EL (cell line): ENCODE results near the gene TMC4.
"Not testable (repeated sequence)": the region's sequence is repeated elsewhere in the genome, so short reads cannot be mapped to it uniquely, and the experiment has no call there.

Source experiments
- DNase-seq: peaks from one replicate; pipeline ENCODE4 v3.0.0-alpha.2; 2016

TMC4 gene, protein sequence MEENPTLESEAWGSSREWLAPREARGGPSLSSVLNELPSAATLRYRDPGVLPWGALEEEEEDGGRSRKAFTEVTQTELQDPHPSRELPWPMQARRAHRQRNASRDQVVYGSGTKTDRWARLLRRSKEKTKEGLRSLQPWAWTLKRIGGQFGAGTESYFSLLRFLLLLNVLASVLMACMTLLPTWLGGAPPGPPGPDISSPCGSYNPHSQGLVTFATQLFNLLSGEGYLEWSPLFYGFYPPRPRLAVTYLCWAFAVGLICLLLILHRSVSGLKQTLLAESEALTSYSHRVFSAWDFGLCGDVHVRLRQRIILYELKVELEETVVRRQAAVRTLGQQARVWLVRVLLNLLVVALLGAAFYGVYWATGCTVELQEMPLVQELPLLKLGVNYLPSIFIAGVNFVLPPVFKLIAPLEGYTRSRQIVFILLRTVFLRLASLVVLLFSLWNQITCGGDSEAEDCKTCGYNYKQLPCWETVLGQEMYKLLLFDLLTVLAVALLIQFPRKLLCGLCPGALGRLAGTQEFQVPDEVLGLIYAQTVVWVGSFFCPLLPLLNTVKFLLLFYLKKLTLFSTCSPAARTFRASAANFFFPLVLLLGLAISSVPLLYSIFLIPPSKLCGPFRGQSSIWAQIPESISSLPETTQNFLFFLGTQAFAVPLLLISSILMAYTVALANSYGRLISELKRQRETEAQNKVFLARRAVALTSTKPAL

DNA sequence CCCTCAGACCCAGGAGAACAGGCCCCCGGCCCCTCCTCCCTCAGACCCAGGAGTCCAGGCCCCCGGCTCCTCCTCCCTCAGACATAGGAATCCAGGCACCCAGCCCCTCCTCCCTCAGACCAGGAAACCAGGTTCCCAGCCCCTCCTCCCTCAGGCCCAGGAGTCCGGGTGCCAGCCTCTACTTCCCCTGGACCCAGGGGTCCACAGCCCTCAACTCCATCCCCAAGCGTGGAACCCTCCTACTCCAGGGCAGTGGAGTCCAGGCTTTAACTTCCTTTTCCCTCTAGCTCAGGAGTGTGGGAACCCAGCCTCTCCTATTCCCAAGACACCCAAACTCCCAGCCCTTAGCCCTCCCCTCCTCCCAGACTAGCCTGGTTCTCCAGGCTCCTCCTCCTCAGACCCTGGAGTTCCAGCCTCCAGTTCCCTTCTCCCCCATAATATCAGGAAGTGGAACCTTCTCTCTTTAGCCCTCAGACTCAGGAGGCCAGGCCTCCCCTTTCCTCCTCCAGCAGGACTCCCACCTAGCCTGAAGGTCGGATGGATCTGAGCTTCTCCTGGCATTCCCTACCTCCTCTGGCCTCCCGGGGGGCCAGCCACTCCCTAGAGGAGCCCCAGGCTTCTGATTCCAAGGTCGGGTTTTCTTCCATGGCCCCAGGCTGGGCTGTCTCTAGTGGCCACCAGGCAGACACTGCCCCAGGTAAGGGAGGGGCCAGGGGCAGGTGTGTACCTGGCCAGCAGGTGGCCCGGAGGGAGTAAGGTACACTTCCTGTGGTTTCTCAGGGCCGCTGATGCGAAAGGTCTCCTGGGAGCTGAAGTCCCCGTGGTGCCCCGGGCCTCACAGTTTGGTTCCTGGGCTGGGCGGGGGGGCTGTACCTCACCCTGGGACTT lies at the start of gene TMC4:
TSS of gene TMC4 (minus strand) at position 690 of the 888 bp plus-strand sequence. CDS start at position 647, 43 bp downstream.
- peak; percentile 53 for DNase-seq

DNA sequence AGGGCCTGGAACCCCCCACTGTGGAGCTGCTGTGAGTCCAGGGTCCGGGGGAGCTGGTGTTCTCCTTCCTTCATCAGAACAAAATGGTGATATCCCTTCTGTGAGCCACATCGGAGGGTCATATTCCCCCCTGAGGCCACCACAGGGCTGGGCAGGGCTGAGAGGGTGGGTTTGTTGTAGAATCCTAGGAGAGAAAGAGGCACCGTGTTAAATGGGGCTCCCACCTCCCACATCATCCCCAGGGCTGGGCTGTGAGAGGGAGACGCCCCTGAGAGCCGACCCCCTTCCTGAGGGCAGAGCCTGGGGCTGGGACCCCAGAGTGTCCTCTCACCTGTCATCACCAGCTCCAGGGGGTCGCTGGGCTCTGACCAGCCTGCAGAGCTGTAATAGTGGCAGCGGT lies 49.0 kb upstream of the TMC4 start:
- not testable (repeated sequence) for DNase-seq

DNA sequence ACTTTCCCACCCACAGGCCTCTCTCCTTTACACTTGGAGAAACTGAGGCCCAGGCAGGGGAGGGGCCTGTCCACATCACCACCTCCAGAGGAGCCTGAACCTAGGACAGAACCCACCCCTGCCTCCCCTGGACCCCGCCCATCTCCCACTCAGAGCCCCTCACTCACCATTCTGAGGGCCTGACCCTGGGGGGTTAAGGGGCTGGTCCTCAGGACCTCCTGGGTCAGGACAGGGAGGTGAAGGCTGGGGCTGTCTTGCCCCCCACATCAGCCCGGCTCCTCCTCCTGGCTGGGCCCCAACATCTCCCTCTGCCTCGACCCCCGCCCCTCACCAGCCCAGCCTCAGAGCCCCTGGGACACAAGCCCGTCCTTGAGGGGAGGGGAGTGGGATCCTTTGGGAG lies 46.7 kb upstream of the TMC4 start:
- DNase-seq = not testable (repeated sequence)

DNA sequence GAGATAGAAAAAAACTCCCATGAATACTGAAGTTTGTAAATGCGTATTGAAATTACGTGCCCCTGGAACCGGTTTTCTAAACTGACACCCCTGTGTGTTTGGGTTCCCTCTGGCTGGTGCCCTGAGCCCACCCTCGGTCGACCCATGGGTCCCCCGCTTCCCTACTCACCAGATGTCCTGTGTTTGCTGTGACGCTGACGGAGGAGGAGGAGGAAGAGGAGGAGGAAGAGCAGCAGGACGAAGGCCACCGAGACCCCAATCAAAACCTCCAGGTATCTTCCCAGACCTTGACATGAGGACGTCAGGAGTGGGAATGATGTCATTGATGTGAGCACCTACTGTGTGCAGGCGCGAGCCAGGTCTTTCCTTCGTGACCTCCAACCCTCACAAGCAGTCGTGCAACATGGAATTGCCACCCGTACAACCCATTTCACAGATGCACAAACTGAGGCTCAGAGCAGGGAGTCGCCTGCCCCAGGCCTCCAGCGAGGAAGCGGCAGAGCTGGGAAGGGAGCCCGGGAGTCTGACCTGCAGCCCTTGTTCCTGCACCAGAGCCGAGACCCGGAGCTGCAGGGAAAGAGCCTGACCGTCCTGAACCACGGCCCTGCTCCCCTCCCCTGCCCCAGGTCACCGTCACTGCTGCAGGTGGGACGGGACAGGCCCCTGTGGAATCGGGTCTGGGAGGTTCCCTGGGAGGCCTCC lies 46.2 kb upstream of the TMC4 start:
- DNase-seq = no peak

DNA sequence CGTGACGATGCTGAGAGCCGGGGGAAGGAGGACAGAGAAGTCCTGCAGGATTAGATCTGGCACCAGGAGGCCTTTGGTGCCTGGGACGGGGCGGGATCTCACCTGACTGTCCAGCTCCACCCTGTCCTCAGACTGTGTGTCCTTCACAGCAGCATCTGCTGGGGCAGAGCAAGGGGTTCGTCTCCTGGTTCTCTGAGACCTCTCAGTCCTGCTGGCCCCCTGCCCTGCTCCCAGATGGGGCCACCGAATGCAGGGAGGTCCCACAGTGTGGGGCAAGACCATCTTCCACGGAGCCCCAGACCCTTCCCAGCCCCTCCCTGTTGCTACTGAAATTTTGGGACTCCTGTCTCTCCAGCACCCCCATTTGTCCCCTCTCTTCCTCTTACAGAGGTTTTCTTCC lies 45.3 kb upstream of the TMC4 start:
- DNase-seq = no peak

DNA sequence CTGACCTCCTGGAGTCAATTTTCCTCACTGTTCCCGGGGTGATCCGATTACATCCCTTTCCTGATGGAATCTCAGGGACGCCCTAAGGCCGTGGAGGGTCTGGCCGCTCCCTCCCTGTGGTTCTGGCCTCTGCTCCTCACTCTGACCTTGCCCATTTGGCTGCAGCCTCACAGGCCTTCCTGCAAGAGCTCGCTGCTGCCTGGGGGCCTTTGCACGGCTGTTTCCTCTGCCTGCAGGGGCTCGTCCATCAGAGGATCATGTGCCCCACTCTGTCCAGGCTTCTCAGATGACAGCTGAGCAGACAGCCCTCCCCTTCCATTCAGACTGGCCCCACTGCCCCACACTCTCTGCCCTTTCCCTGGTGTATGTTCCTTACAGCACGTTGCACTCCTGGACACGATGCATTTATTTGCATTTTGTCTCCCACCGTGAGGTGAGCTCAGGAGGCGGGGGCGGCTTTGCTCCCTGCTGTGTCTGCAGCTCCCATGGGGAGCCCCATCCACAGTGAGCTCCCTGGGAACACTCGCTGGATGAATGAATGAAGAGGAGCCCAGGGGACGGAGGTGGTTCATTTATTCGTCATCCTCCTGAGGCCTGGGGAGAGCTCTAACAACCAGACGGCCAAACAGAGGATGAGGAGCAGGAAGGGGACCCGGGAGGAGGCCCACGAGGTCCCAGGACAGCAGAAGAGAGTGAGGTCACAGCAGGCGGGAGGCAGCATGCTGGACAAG lies 44.7 kb upstream of the TMC4 start:
- DNase-seq = not testable (repeated sequence)

DNA sequence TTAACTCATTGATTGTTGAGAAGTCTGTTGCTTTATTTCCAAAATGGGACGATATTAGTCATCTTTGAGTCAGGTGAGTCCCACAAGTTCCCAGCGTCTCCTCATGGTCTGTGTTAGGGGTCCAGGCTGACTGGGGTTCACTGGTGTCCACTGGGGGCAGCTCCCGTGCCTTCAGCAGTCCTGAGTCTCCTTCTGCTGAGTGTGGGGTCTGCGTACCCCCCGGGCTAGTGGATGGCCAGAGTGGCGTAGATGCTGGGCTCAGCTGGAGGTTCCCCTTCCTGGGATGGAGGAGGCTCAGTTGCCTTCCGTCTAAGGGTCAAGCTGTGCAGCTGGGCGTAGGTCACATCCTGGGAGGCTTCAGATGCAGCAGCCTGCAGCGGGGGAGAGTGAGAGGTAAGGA lies 43.9 kb upstream of the TMC4 start:
- no peak for DNase-seq

DNA sequence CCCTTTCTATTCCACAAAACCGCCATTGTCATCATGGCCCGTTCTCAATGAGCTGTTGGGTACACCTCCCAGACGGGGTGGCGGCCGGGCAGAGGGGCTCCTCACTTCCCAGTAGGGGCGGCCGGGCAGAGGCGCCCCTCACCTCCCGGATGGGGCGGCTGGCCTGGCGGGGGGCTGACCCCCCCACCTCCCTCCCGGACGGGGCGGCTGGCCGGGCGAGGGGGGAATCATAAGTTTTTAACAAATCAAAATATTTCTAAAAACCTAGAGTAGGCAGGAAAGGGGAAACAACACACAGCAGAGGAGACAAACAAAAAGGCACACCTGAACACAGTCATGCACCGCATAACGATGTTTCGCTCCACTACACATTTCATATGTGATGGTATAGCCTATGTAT lies 41.8 kb upstream of the TMC4 start:
- DNase-seq = not testable (repeated sequence)

DNA sequence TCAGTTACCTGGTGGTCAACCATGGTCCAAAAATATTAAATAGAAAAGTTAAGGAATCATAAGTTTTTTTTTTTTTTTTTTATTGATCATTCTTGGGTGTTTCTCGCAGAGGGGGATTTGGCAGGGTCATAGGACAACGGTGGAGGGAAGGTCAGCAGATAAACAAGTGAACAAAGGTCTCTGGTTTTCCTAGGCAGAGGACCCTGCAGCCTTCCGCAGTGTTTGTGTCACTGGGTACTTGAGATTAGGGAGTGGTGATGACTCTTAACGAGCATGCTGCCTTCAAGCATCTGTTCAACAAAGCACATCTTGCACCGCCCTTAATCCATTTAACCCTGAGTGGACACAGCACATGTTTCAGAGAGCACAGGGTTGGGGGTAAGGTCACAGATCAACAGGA lies 41.3 kb upstream of the TMC4 start:
- not testable (repeated sequence) for DNase-seq

DNA sequence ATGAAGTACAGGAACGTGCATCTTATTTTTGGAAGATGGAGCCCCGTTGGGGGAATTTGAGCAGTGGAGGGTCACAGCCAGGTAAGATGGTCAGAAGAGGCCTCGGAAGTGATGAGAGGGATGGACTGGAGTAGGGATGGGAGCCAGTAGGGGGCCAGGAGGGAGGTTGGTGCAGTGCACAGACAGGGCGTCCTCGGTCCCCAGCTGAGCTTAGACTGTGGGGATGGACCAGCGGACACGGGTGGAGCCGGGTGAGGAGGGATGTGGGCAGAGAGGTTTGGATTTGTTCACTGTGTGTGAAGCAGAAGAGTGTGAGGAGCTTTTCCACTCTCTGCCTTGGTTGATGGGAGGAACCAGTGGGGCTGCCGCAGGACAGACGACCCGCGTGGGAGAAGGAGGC lies 38.3 kb upstream of the TMC4 start:
- DNase-seq = no peak

DNA sequence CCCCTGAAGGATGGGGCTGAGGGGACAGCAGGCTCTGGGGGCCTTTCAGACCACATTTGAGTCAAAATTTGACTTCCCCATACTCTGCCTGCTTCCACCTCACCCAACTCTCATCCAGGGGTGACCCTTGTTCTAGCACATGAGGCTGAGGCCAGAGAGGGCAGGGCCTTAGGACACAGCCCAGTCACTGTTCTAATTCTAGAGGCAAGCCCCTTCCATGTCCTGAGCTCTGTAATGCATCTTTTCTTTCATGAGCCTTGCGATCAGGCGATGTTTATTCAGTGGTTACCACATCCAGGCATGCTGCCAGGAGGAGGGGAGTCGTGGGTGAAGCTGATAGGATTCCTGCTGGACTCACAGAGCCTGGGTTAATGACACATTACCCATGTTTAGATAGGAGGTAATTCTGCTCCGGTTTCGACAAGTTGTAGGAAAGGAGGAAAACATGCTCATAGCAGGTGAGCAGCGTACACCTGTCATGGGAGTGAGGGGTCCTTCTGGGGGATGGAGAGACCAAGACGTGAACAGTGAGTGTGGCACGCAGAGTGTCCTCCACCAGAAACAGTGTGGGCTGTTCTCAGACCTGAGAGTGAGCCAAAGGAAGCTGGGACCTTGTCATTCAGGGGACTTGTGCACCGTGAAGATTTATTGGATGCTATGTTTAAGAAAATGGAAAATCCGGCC lies 37.0 kb upstream of the TMC4 start:
- peak; percentile 98 for DNase-seq

DNA sequence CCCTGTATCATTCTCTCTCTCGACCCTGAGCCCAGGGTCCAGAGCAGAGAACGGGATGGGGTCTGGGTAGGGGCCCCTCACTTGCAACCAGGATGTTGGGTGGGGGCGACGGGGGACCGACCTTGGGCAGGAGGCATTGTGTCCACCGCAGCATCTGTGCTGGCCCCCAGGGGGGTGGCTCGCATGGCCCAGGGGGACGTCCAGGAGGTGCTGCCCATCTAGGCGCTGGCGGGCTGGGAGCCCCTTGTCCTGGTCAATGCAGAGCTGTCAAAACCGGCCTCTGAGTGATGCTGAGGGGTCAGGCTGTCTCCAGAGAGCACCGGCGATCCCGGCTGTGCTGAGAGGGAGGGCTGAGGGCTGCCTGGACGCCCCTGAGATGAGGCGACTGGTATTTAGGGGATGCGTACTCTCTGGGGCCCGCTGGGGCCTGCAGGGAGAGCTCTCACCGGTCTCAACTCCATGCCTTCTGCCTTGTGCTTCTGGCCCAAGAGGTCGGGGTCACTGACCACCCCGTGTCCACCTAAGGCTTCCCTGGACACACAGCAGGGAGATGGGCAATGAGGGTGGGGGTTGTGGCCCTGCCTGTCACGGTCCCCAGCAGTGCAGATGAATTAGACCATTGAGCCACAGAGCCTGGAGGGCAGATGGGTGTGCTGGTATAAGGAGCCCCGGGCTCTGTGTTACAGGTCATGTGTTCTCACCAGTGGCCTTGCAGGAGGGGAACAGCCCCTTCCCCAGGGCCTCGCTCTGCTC lies 36.3 kb upstream of the TMC4 start:
- peak; percentile 45 for DNase-seq

DNA sequence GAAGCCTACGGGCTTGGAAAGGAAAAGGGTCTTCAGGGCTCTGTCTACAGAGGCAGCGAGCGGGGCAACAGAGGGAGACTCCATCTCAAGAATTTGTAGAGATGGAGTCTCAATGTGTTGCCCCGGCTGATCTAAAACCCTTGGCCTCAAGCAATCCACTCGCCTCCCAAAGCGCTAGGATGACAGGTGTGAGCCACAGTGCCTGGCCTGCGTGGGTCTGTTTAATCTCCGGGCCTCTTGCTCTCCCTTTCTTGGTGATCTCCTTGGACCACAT lies 35.8 kb upstream of the TMC4 start:
- DNase-seq = peak; percentile 57

DNA sequence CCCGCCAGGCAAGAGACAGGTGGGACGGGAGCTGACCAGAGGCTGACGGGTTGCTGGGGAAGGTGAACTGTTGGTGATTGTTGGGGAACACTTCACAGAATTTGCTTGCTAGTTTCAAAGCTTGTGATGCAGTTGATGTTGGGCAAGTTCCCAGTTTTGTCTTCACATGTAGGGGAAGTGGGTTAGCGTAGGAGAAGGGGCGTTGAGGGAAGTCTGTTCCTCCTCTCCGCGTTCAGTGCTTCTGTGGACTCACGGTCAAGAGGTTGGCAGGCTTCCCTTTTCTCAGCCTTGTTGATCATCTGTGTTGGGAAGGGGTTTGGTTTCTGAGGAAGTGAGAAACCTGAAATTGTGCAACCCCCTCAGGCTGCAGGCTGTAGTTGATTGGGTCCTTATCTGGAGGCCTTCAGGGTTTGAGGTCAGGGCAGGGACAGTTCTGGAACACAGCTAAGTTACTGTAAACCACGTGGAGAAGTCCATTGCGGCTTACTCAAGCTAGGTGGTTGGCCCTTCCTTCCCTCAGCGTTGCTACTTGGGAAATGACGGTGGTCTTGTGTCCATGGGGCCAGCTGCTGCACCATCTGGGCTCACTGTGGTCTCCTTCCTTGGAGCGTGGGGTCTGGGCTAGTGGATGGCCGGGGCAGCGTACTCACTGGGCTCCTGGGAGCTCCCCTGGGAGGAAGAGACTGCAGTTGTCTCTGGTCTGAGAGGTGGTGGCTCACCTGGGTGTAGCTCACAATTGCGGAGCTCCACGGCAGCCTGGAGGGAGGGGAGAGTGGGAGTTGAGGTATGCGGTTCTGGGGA lies 35.2 kb upstream of the TMC4 start:
- DNase-seq = peak; percentile 68

DNA sequence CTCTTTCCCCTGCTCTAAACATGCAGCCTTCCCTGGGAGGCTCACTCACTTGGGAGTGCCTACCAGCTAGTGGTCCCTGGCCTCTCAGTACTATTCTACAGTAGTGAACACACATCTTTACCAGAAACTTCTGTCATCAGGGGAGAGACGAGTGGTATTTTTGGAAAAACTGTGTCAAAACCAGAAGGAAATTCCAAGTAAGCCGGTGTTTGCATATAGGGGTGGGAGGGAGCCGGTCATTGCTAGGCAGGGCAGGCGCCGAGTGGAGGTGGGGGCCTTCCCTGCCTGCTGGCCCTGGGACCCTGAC lies 34.7 kb upstream of the TMC4 start:
- no peak for DNase-seq

DNA sequence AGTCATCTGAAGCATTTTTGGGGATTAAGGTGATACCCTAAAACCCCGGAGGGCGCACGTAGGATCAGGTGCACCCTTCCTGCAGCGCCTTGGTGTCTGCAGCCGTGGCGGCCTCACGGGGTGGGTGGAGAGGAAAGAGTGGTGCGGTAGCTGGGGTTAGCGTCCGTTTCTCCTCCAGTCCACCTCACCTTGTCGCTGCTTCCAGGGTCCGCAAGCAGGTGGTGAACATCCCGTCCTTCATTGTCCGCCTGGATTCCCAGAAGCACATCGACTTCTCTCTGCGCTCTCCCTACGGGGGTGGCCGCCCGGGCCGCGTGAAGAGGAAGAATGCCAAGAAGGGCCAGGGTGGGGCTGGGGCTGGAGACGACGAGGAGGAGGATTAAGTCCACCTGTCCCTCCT lies 34.2 kb upstream of the TMC4 start:
- not testable (repeated sequence) for DNase-seq

DNA sequence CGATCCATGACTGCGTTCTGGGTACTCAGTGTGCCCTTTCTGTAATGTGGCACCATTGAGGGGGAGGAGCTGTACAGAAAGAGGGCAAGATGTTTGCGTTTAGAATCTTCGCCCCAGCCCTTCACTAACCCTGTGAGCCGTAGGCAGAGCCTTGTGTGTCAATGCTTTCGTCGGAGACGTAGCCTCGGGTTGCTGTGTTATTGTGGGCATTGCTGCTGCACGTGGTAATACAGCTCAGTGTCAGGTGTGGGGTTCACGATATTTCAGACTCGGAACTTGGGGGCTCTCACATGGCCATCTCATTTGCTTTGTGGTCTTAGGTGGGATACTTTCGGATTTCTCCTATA lies 33.8 kb upstream of the TMC4 start:
- DNase-seq = no peak

DNA sequence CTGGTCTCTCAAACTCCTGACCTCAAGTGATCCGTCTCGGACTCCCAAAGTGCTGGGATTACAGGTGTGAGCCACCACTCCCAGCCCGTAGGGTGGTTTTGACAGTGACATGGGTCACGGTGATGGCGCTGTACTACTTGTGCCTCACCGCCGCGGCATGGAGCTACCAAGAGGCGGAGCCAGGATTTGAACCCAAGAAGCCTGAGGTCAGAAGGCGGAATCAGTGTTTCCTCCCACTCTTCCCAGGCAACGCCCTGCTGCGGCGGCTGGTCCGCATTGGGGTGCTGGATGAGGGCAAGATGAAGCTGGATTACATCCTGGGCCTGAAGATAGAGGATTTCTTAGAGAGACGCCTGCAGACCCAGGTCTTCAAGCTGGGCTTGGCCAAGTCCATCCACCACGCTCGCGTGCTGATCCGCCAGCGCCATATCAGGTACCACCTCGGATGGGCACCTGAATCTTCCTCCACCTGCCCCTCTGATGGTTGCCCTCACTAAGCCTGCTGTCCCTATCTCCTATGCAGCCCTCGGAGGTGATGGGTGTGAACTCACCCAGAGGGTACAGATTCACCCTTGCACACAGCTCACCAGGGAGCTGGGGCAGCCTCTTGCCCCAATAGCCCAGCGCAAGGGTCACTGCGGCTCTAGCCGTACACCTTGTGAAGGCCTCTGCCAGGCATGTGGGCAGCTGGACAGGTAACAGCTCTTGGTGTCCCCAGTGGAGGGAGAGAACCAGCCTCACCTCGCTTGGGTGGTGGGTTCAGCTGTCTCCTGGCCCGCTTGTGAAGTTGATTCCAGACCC lies 33.3 kb upstream of the TMC4 start:
- DNase-seq = no peak

DNA sequence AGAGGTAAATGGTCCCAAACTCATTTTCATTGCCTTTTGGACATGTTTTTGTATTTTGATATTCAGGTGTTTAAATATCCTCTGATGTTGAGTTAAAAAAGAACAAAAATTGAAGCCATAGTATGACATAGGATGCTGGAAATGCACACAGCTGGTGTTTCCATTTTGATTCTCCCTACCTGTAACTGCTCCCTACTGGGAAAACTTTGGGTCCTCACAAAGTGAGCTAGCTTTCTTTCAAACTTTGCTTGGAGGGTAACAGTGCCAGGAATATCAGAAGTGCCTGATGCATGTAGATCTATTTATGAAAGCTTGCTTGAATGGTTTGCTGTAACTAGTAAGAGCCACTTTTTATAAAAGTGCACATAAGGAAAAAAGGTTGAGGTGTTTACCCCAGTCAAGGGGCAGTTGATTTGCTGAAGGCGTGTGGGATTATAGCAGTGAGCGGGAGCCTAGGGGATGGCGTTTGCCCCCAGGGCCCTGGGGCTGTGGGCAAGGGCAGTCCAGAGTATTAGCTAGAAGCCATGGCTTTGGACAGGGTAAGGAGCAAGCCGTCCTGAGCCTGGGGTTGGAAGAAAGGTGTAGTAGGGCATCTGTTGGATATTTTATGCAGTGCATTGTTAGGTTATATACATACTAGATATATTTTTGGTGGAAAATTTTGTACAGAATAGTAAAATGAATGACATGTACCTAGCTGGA lies 32.0 kb upstream of the TMC4 start:
- DNase-seq = no peak
